Osteocyte (in vitro differentiated cells): ENCODE measurements around the gene COMT. TPM values are rescaled to one million over a fixed set of nuclear protein-coding genes. Genes with fewer than 3 reads are reported as not detected.
A peak's percentile ranks its signal among the peaks of the same experiment; 100 is the strongest.

ENCODE experiments used
- DNase-seq: peaks from one replicate; pipeline ENCODE4 v3.0.0; 2021; ENCODE audit warnings: mixed read lengths; ENCODE audit not compliant: unreplicated experiment; ENCODE audit errors: extremely low spot score
- H3K27ac Mint-ChIP-seq: one replicate; pipeline ENCODE4 v1.8.0; 2021; ENCODE audit warnings: mild to moderate bottlenecking, mixed read lengths; ENCODE audit not compliant: unreplicated experiment
- H3K27me3 Mint-ChIP-seq: one replicate; pipeline ENCODE4 v1.8.0; 2021; ENCODE audit warnings: mixed read lengths; ENCODE audit not compliant: unreplicated experiment
- H3K36me3 Mint-ChIP-seq: one replicate; pipeline ENCODE4 v1.8.0; 2021; ENCODE audit warnings: mixed read lengths; ENCODE audit not compliant: unreplicated experiment
- H3K4me1 Mint-ChIP-seq: one replicate; pipeline ENCODE4 v1.8.0; 2021; ENCODE audit warnings: mixed read lengths; ENCODE audit not compliant: unreplicated experiment
- H3K4me3 Mint-ChIP-seq: one replicate; pipeline ENCODE4 v1.8.0; 2021; ENCODE audit warnings: mild to moderate bottlenecking, moderate library complexity, mixed read lengths; ENCODE audit not compliant: unreplicated experiment
- H3K9me3 Mint-ChIP-seq: one replicate; pipeline ENCODE4 v1.8.0; 2021; ENCODE audit warnings: mixed read lengths; ENCODE audit not compliant: unreplicated experiment
- CTCF ChIP-seq: fragments of 200-600 bp; sonication (generic); IDR thresholded peaks from 2 replicates; pipeline ENCODE4 v1.5.0; 2021; ENCODE audit warnings: antibody characterized with exemption, mild to moderate bottlenecking, moderate library complexity
- total RNA-seq: library from RNA; stranded (reverse); gene quantifications from 2 replicates; pipeline ENCODE4 v1.2.1, GENCODE V29; 2021

COMT gene
- total RNA-seq, 1 donor from 2014 or later: 92.1 TPM

- H3K4me1 Mint-ChIP-seq: peaks cover 47% of the 10 kb centered on the region
- H3K9me3 Mint-ChIP-seq: no peaks in the 10 kb centered on the region
- no peak for DNase-seq
- peak overlapping the region; percentile 19 for H3K27ac Mint-ChIP-seq
- no peaks in the 10 kb centered on the region for H3K27me3 Mint-ChIP-seq
- no peaks in the 10 kb centered on the region for H3K36me3 Mint-ChIP-seq
- no peak for TF ChIP-seq CTCF
- no peak overlapping the region for H3K4me3 Mint-ChIP-seq
Measured at GRCh38 chr22:19900707-19901436, 40.7 kb upstream of the COMT start.

- Mint-ChIP-seq H3K9me3 (no peaks in the 10 kb centered on the region), H3K27ac (peak overlapping the region; percentile 69), H3K4me1 (peaks cover 53% of the 10 kb centered on the region)
Measured at GRCh38 chr22:19901577-19902244, 39.9 kb upstream of the COMT start.

GRCh38 chr22:19902245-19902715 lies 39.3 kb upstream of the COMT start:
- no peaks in the 10 kb centered on the region for H3K27me3 Mint-ChIP-seq
- no peak for TF ChIP-seq CTCF
- DNase-seq: no peak
- H3K4me1 Mint-ChIP-seq: peaks cover 53% of the 10 kb centered on the region
- peak overlapping the region; percentile 69 for H3K27ac Mint-ChIP-seq
- no peaks in the 10 kb centered on the region for H3K36me3 Mint-ChIP-seq
- H3K9me3 Mint-ChIP-seq: no peaks in the 10 kb centered on the region
- H3K4me3 Mint-ChIP-seq: no peak overlapping the region

More at GRCh38 chr22:19901577-19902244, 39.9 kb upstream of the COMT start:
- DNase-seq: no peak
- Mint-ChIP-seq H3K27me3 (no peaks in the 10 kb centered on the region), H3K36me3 (no peaks in the 10 kb centered on the region), H3K4me3 (no peak overlapping the region)
- no peak for TF ChIP-seq CTCF

DNA sequence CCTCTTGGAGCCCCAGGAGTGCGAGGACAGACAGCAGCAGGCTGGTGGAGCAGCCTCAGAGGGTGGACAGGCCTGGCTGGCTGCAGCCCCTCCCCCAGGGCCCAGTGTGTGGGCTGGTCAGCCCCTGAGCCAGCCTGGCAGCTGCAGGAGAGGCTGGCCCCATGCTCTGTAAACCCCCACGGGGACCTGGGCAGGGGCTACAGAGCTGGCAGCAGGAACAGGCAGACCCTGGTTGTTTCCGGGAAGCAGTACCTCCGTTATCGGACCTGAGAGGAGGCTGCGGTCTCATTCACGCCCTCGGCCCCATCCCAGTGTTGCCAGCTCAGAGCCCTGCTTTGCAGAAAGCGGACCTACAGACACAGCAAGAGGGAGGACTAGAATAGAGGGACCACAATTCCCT lies 38.5 kb upstream of the COMT start:
- peak overlapping the region; percentile 14 for H3K4me3 Mint-ChIP-seq
- peak; percentile 86 for DNase-seq
- H3K36me3 Mint-ChIP-seq: no peaks in the 10 kb centered on the region
- H3K27me3 Mint-ChIP-seq: no peaks in the 10 kb centered on the region
- TF ChIP-seq CTCF: no peak
- no peaks in the 10 kb centered on the region for H3K9me3 Mint-ChIP-seq
- peaks cover 53% of the 10 kb centered on the region for H3K4me1 Mint-ChIP-seq
- peak overlapping the region; percentile 69 for H3K27ac Mint-ChIP-seq

GRCh38 chr22:19903513-19903912 lies 38.1 kb upstream of the COMT start:
- no peak for TF ChIP-seq CTCF
- DNase-seq: no peak
- no peak overlapping the region for H3K4me3 Mint-ChIP-seq

More at GRCh38 chr22:19903513-19903912, 38.1 kb upstream of the COMT start:
- Mint-ChIP-seq H3K36me3 (no peaks in the 10 kb centered on the region), H3K9me3 (no peaks in the 10 kb centered on the region), H3K27me3 (no peaks in the 10 kb centered on the region), H3K4me1 (peaks cover 53% of the 10 kb centered on the region), H3K27ac (peak overlapping the region; percentile 69)
